Mesenchymal stem cell (in vitro differentiated cells and primary cell): ENCODE data around the gene ZDBF2.

Experiments used
- DNase-seq: peaks from one replicate; pipeline ENCODE4 v3.0.0-alpha.2; 2013
- H2AFZ ChIP-seq: one replicate; pipeline ENCODE4 v1.6.1; 2013; ENCODE audit warnings: low read depth, mild to moderate bottlenecking, control low read depth, inconsistent platforms, low read length, moderate library complexity
- H2AK5ac ChIP-seq: 2 replicates; pipeline ENCODE4 v1.6.1; 2013; ENCODE audit warnings: low read length, moderate library complexity, mild to moderate bottlenecking, inconsistent platforms; ENCODE audit not compliant: severe bottlenecking
- H2BK120ac ChIP-seq: one replicate; pipeline ENCODE4 v1.6.1; 2013; ENCODE audit warnings: low read depth, mild to moderate bottlenecking, inconsistent platforms, low read length, moderate library complexity
- H2BK12ac ChIP-seq, 2 experiments: one replicate each; pipeline ENCODE4 v1.6.1; 2013; ENCODE audit warnings: inconsistent platforms in 2 of 2, low read length in 2 of 2, mild to moderate bottlenecking in 2 of 2, moderate library complexity in 2 of 2, control low read depth in 1 of 2
- H2BK15ac ChIP-seq: one replicate; pipeline ENCODE4 v1.6.1; 2013; ENCODE audit warnings: mild to moderate bottlenecking, low read depth, inconsistent platforms; ENCODE audit not compliant: poor library complexity, severe bottlenecking
- H2BK5ac ChIP-seq: 2 replicates; pipeline ENCODE4 v1.6.1; 2013; ENCODE audit warnings: low read depth, mild to moderate bottlenecking, low read length, control low read depth, inconsistent platforms; ENCODE audit not compliant: poor library complexity, severe bottlenecking
- H3K14ac ChIP-seq, 2 experiments: one replicate each; pipeline ENCODE4 v1.6.1; 2013; ENCODE audit warnings: inconsistent platforms in 2 of 2, low read length in 2 of 2, control low read depth in 1 of 2, mild to moderate bottlenecking in 1 of 2, moderate library complexity in 1 of 2
- H3K18ac ChIP-seq, 2 experiments: one replicate each; pipeline ENCODE4 v1.6.1; 2013; ENCODE audit warnings: inconsistent platforms in 2 of 2, low read length in 2 of 2, control low read depth in 1 of 2, low read depth in 1 of 2, mild to moderate bottlenecking in 1 of 2
- H3K23ac ChIP-seq, 2 experiments: one replicate each; pipeline ENCODE4 v1.6.1; 2013; ENCODE audit warnings: inconsistent platforms in 2 of 2, low read length in 2 of 2, mild to moderate bottlenecking in 2 of 2, moderate library complexity in 2 of 2, control low read depth in 1 of 2
- H3K27ac ChIP-seq: 2 replicates; pipeline ENCODE4 v1.5.1; 2013; ENCODE audit warnings: mild to moderate bottlenecking, moderate library complexity, low read length, control low read depth, inconsistent platforms; ENCODE audit not compliant: poor library complexity, severe bottlenecking
- H3K27me3 ChIP-seq, 2 experiments: 2 replicates each; pipeline versions ENCODE4 v1.6.1 to v1.7.0; 2013; ENCODE audit warnings: low read length in 2 of 2, mild to moderate bottlenecking in 2 of 2, moderate library complexity in 2 of 2, control low read depth in 1 of 2, inconsistent platforms in 1 of 2; ENCODE audit not compliant: control insufficient read depth in 1 of 2, insufficient read depth in 1 of 2
- H3K36me3 ChIP-seq, 2 experiments: 2 replicates each; pipeline versions ENCODE4 v1.6.1 to v1.7.0; 2013; ENCODE audit warnings: low read length in 2 of 2, control low read depth in 1 of 2, inconsistent platforms in 1 of 2, low read depth in 1 of 2, mild to moderate bottlenecking in 1 of 2; ENCODE audit not compliant: insufficient read depth in 2 of 2, control insufficient read depth in 1 of 2
- H3K4ac ChIP-seq, 2 experiments: one replicate each; pipeline ENCODE4 v1.6.1; 2013; ENCODE audit warnings: inconsistent platforms in 2 of 2, low read length in 2 of 2, mild to moderate bottlenecking in 2 of 2, moderate library complexity in 2 of 2, control low read depth in 1 of 2, low read depth in 1 of 2
- H3K4me1 ChIP-seq: 2 replicates; pipeline ENCODE4 v1.6.1; 2013; ENCODE audit warnings: low read depth, low read length, control low read depth; ENCODE audit not compliant: control insufficient read depth, insufficient read depth
- H3K4me2 ChIP-seq: 2 replicates; pipeline ENCODE4 v1.6.1; 2013; ENCODE audit warnings: low read length, mild to moderate bottlenecking, inconsistent platforms; ENCODE audit not compliant: poor library complexity, severe bottlenecking
- H3K4me3 ChIP-seq, 2 experiments: 2 replicates each; pipeline versions ENCODE4 v1.5.1 to v1.7.0; 2013; ENCODE audit warnings: low read length in 2 of 2, mild to moderate bottlenecking in 2 of 2, control low read depth in 1 of 2, low read depth in 1 of 2; ENCODE audit not compliant: insufficient read depth in 1 of 2
- H3K79me1 ChIP-seq: replicated peaks from 2 replicates; pipeline ENCODE4 v1.6.1; 2013; ENCODE audit warnings: mild to moderate bottlenecking, control low read depth, low read length, inconsistent platforms; ENCODE audit not compliant: poor library complexity, severe bottlenecking
- H3K9ac ChIP-seq: 2 replicates; pipeline ENCODE4 v1.7.0; 2013; ENCODE audit warnings: mild to moderate bottlenecking, low read length, moderate library complexity
- H3K9me3 ChIP-seq: 2 replicates; pipeline ENCODE4 v1.7.0; 2013; ENCODE audit warnings: mild to moderate bottlenecking, low read length; ENCODE audit not compliant: control insufficient read depth
- H4K8ac ChIP-seq: one replicate; pipeline ENCODE4 v1.6.1; 2013; ENCODE audit warnings: inconsistent platforms, mild to moderate bottlenecking, low read length, moderate library complexity
- H4K91ac ChIP-seq: one replicate; pipeline ENCODE4 v1.6.1; 2013; ENCODE audit warnings: mild to moderate bottlenecking, low read length, inconsistent platforms
- WGBS: methylation state at CpG from one replicate; pipeline ENCODE4 v1.1.7; 2013; ENCODE audit warnings: mixed read lengths; 5-methylcytosine and 5-hydroxymethylcytosine counted together

The ZDBF2 gene

DNA sequence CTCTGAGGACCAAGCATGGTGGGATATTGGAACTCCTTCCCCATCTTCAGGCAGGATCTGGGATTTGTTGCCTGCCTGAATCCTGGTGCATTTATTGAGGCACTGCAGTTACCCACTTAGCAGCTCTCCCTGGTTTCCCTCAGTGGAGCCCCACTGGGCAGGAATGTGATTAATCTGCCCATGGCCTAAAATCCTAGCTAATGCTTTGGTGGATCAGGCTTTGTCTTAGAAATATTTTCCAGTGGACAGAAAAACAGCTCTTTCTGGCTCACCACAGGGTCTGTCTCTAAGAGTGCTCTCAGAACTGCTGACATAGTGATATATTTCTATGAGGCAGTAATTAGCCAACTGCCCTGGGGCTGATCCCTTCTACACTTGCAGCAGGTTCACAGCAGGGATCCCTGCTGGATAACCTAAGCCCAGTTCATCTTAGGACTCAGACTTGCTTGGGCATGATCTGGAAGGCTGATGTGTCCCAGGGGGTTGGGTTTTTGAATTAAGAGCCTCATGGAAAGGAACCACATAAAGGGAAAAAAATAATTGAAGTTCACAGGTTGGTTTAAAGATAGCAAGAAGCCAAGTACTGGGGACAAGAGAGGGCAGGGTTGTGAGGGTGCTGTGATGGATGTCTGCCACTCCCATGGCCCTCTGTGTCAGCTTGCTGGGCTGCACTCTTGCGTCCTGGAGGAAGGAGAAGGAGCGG, 44.3 kb upstream of the ZDBF2 start:
- 86% methylated on average over 2 of the region's 2 CpGs for WGBS
- H3K4me3 ChIP-seq, result no peak overlapping the region
- no peak for DNase-seq
- H3K4me1 ChIP-seq, result peaks cover 5% of the 10 kb centered on the region
- H3K23ac ChIP-seq, result no peak overlapping the region
- H3K27me3 ChIP-seq, result peaks cover 0 to 15% of the 10 kb centered on the region in 2 experiments
- no peak overlapping the region for H2BK12ac ChIP-seq
- peaks cover 4% of the 10 kb centered on the region for H3K9me3 ChIP-seq
- H3K4me2 ChIP-seq, result no peak overlapping the region
- H3K14ac ChIP-seq, result no peak overlapping the region
- no peak overlapping the region for H3K18ac ChIP-seq
- H4K8ac ChIP-seq, result no peak overlapping the region
- no peaks in the 10 kb centered on the region for H3K36me3 ChIP-seq
- no peak overlapping the region for H3K9ac ChIP-seq
- H3K27ac ChIP-seq, result peak overlapping the region; percentile 18
- no peak overlapping the region for H2BK120ac ChIP-seq
- no peak overlapping the region for H2BK5ac ChIP-seq
- no peaks in the 10 kb centered on the region for H3K79me1 ChIP-seq
- H2AFZ ChIP-seq, result no peak overlapping the region
- H2BK15ac ChIP-seq, result no peak overlapping the region
- H3K4ac ChIP-seq, result no peak overlapping the region
- no peak overlapping the region for H2AK5ac ChIP-seq
- H4K91ac ChIP-seq, result no peak overlapping the region

DNA sequence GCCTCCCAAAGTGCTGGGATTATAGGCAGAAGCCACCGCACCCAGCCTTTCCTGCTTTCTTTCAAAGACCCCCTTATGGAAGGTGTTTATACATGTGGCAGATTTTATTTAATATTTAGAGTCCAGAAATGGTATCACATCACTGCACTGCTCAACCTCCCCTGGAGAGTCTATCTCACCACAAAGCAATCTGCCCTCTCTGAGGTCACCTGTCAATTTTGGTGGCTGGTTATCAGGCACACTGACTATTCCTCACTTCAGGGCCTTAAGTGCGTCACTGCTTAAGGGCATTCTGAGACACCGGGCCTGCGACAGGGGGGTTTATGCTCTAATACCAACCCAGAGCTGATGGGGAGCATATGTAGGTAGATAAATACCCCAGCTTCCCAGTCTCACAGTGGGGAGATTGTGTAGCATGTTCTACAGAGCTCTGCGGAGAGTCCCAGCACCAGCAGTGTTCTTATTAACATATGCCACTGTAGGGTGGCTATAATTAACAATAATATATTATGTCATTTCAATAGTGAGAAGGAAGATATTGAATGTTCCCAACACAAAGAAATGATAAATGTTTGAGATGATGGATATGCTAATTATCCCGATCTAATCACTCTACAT, 42.7 kb upstream of the ZDBF2 start:
- Histone ChIP-seq H4K8ac (no peak overlapping the region), H3K4me1 (peaks cover 5% of the 10 kb centered on the region), H2AFZ (no peak overlapping the region), H3K27ac (no peak overlapping the region), H3K4ac (no peak overlapping the region), H2BK120ac (no peak overlapping the region), H2BK15ac (no peak overlapping the region), H2BK12ac (no peak overlapping the region), H3K36me3 (no peaks in the 10 kb centered on the region), H3K9ac (no peak overlapping the region), H3K27me3 (peaks cover 0 to 15% of the 10 kb centered on the region in 2 experiments), H3K18ac (no peak overlapping the region), H2AK5ac (no peak overlapping the region), H4K91ac (no peak overlapping the region), H3K14ac (no peak overlapping the region), H3K79me1 (no peaks in the 10 kb centered on the region), H3K4me3 (no peak overlapping the region), H3K23ac (no peak overlapping the region), H2BK5ac (no peak overlapping the region), H3K9me3 (peaks cover 9% of the 10 kb centered on the region), H3K4me2 (no peak overlapping the region)
- WGBS, result 96% methylated on average over 3 of the region's 6 CpGs
- DNase-seq, result no peak

DNA sequence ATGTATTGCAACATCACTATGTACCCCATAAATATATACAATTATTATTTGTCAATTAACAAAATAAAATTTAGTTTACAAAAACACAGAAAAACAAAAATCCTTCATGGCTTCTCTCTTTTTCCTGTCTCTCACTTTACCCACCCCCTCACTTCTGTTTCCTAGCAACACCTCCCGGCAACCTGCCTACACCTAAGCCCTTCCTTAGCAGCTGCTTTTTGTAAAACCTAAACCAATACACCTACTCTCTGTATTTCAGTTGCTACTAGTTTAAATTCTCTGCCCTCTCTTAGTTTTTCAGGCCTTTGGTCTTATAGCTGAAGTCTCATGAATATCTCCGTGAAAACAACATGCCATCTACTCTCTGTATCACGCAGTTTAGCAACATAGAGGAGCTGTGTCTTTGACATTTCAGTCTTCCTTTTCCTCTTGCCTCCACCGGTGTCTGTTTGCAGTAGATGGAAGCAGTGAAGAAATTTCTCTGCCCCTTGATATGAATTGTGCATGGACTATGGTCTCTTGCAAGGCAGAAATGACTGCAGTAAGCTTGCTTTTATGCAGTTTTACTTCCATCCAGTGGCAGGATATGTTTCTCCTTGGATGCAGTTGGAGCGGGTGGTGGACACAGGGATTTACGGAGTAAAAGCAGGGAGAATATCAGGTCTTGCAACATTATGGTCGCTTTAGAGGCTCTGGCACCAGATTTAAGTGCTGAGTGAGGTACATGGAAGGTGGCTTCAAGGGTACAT, 42.0 kb upstream of the ZDBF2 start:
- Histone ChIP-seq H2BK15ac (no peak overlapping the region), H4K91ac (no peak overlapping the region), H3K4me2 (no peak overlapping the region), H3K9ac (no peak overlapping the region), H3K18ac (no peak overlapping the region), H3K36me3 (no peaks in the 10 kb centered on the region), H3K23ac (no peak overlapping the region), H2BK12ac (no peak overlapping the region), H3K79me1 (no peaks in the 10 kb centered on the region), H3K4ac (no peak overlapping the region), H2BK120ac (no peak overlapping the region), H2BK5ac (no peak overlapping the region), H3K27me3 (peaks cover 0 to 15% of the 10 kb centered on the region in 2 experiments), H2AFZ (no peak overlapping the region), H4K8ac (no peak overlapping the region), H3K9me3 (peaks cover 9% of the 10 kb centered on the region), H3K14ac (no peak overlapping the region), H3K4me1 (peaks cover 5% of the 10 kb centered on the region), H3K27ac (no peak overlapping the region), H2AK5ac (no peak overlapping the region), H3K4me3 (no peak overlapping the region)
- no peak for DNase-seq
- 90% methylated on average over 7 of the region's 7 CpGs for WGBS

DNA sequence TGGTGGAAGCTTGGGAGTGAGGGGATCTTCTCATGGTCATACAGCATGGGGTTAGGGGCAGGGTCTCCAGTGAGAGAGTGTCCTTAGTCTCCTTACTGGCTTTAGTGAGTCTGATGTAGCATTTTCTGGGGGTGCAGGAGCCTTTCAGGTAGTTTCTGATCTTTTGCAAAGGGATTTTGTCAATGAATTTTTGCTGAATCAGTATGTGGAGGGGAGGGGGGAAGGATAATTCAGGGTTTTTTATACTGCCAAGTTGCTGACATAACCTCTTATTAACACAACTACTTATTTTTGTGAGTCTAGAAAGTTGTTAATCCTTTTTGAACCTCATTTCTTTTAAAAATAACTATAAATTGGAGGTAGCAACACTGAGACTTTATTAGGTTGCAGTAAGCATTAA, 35.3 kb upstream of the ZDBF2 start:
- H3K27me3 ChIP-seq, result peaks cover 0 to 6% of the 10 kb centered on the region in 2 experiments
- no peak overlapping the region for H2AK5ac ChIP-seq
- H4K8ac ChIP-seq, result no peak overlapping the region
- H3K9ac ChIP-seq, result no peak overlapping the region
- H3K27ac ChIP-seq, result no peak overlapping the region
- no peak overlapping the region for H4K91ac ChIP-seq
- DNase-seq, result no peak
- H2BK15ac ChIP-seq, result no peak overlapping the region
- H2BK12ac ChIP-seq, result no peak overlapping the region
- H2AFZ ChIP-seq, result no peak overlapping the region
- no peak overlapping the region for H2BK120ac ChIP-seq
- H3K4ac ChIP-seq, result no peak overlapping the region
- peaks cover 9% of the 10 kb centered on the region for H3K9me3 ChIP-seq
- no peak overlapping the region for H3K23ac ChIP-seq
- H3K14ac ChIP-seq, result no peak overlapping the region
- no peak overlapping the region for H3K4me3 ChIP-seq
- H3K4me1 ChIP-seq, result no peaks in the 10 kb centered on the region
- no peak overlapping the region for H2BK5ac ChIP-seq
- no peak overlapping the region for H3K18ac ChIP-seq
- no peak overlapping the region for H3K4me2 ChIP-seq
- H3K36me3 ChIP-seq, result no peaks in the 10 kb centered on the region
- H3K79me1 ChIP-seq, result no peaks in the 10 kb centered on the region
